Measurements from ENCODE around the gene GYPA.
"Not testable (repeated sequence)": the region's sequence is repeated elsewhere in the genome, so short reads cannot be mapped to it uniquely, and the experiment has no call there.

GYPA gene

GRCh38 chr4:144061556-144061955, 79.0 kb downstream of the GYPA start:
- DNase-seq (ENCODE audit: low read depth); H3K4me3 ChIP-seq (ENCODE audit: low read depth, low read length): not testable (repeated sequence)

- H3K4me3 ChIP-seq (ENCODE audit: low read depth, low read length); DNase-seq (ENCODE audit: low read depth): not testable (repeated sequence)
Observed at GRCh38 chr4:144060234-144060859, 80.2 kb downstream of the GYPA start.
